Stimulated activated CD8-positive, alpha-beta memory T cell treated with anti-CD3 and anti-CD28 coated beads, Interleukin-7, amount 100 ng/mL, for 48 hours (primary cell): ENCODE results near the gene ZSCAN20.
"Not testable (repeated sequence)": the region's sequence is repeated elsewhere in the genome, so short reads cannot be mapped to it uniquely, and the experiment has no call there.

Experiments used
- DNase-seq, 2 donors: peaks; one replicate each; pipeline ENCODE4 v3.0.0-alpha.2; 2020; ENCODE audit warnings: low read depth in 1 of 2; ENCODE audit errors: extremely low read depth in 1 of 2

ZSCAN20 gene

DNA sequence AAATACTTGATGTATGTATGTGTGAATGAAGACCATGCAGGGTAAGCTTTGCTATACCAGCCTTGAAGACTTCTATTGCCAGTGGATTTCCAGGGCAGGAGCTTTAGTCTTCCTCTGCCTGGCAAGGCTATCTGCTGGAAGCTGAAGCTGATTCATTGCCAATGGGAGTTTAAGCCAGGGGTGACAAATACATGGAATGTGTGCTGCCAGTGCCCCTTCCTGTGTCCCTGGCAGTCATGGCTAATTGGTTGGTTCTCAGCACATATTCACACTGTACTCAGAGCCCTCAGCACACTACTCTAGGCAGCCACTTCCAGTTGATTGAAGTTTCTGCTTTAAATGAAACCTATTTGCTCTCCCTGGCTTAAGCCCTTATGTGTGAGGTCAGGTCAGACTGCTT, 1.5 kb downstream of the ZSCAN20 start:
- no peak for DNase-seq

DNA sequence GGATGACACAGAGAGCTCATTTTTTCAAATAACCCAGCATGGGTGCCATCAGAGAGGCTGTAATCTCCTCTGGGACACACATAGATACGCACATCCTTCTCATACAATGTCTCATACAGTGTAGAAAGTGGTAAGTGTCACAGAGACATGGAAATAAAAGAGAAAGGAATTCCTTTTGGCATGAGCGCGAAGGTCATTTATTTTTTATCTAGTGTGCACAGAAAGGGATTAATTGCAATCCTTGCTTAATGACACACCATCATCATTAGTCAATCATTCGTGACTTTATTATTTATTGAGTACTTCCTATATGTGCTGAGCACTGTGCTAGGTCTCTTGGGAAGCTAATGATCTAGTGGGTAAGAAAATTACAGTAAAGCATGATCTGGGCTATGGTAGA, 5.0 kb downstream of the ZSCAN20 start:
- DNase-seq = no peak

DNA sequence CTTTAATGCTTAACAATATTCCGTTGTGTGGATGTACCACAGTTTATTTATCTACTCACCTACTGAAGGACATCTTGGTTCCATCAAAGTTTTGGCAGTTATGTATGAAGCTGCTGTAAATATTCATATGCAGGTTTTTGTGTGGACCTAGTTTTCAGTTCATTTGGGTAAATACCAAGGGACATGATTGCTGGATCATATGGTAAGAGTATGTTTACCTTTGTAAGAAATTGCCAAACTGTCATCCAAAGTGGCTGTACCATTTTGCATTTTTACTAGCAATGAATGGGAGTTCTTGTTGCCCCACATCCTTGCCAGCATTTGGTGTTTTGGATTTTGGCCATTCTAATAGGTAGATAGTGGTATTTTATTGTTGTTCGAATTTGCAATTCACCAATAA, 10.0 kb downstream of the ZSCAN20 start:
- no peak for DNase-seq

DNA sequence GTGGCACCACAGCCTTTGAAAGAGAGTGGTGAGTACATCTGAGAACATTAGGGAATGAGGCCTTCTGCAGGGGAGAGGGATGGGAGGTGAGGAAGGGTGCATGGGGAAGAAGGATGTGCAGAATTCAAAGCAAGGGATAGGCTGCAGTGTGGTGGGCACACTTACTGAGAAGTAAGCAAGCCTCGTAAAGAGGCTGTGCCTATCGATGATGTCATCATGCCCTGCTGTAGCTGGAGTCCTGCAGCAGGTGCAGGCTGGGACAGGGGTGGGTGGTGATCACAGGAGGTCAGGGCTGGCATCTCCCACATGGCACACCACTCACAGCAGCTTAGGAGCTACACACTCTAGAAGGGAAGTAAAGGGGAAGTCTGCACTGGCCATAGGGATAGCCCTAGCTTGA, 16.2 kb downstream of the ZSCAN20 start:
- no peak for DNase-seq

DNA sequence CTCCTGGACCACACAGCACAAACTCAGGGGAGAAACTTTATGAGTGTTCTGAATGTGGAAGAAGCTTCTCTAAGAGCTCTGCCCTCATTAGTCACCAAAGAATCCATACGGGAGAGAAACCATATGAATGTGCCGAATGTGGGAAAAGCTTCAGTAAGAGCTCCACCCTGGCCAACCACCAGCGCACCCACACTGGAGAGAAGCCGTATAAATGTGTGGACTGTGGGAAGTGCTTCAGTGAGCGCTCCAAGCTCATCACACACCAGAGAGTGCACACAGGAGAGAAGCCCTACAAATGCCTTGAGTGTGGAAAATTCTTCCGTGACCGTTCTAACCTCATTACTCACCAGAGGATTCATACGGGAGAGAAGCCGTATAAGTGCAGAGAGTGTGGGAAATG, 22.5 kb downstream of the ZSCAN20 start:
- DNase-seq = no peak

DNA sequence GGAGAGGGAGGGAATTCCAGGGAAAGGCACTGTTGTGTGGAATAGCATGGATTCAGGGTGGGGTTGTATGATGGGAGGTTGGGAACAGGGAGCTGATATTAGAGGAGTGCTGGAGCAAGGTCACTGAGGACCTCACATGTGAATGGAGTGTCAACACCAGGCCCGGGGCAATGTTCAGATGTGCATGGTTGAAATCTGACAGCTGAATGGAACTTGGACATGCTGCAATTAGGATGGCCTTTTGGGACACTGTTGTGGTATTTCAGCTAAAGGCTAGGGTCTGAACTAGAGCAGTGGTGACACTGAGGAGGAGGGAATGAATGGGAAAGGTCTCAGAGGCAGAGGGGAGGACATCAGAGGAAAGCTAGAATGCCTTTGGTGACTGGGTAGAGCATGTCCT, 25.0 kb downstream of the ZSCAN20 start:
- DNase-seq = no peak

DNA sequence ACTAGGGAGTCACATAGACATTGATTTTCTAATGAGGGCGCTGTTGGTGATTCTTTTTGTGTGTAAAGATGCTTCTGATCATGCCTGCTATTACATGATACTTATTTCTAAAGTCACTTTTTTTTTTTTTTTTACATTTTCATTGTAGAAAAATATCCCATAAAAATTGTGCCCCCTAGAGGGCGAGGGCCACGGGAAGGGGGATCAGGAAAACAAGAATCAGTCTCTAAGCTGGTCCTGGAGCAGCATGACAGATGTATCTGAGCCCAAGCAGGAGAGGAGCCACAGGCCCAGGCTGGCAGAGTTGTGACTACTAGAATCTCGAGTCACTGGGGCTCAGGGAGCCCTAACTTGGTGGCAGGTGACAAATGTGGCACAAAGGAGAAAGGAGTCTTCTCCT, 28.1 kb downstream of the ZSCAN20 start:
- DNase-seq = no peak

DNA sequence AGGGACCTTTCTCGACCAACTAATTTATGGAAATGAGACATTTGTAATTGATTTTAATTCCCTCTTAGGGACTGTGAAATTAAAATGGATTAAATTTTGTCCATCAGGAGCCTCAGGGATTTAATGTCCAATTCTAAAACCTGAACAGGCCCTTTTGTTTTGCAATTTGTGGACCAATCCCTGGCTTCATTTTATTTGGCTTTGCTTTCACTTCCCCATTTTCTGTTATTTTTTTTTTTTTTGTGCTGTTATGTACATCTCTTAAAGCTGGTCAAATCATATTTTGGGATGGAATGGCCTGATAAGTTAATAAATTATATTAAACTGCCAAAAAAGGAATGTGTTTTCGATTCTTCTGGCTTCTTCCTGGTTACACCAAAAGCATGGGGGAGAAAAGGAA, 28.9 kb downstream of the ZSCAN20 start:
- no peak for DNase-seq

DNA sequence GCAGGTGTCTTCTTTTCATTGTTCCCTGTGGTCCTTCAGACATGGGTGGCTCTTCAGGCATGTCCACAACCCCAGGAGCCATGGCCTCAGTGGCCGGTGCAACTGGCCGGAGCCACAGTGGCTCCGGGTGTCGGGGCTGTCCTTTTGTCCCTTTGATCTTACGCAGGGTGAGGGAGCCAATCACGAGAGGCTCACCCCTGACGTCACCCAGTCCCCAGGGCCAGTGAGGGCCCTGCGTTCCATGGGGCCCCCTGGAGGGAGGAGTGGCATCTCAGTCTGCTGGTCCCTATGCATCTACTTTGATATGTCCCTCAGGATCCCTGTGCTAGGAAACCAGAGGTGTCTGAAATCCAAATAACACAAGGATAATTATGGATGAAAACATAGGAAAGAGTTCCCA, 29.3 kb downstream of the ZSCAN20 start:
- no peak for DNase-seq

DNA sequence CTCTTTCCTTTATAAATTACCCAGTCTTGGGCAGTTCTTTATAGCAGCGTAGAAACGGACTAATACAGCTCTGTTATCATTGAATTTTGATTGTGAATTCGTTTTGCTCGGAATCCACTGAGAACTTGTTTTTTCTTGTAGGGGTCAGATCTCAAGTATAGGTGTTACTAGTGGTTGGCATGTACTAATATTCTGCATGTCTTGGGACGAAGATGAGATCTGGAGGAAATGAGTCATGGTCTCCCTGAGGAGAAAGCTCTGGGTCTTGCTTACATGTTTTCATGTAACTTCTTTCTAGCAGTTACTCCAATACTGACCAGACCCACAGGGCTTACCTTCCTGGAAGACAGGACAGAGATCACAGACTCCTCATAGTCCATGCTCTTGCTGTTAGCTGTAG, 30.3 kb downstream of the ZSCAN20 start:
- no peak for DNase-seq

DNA sequence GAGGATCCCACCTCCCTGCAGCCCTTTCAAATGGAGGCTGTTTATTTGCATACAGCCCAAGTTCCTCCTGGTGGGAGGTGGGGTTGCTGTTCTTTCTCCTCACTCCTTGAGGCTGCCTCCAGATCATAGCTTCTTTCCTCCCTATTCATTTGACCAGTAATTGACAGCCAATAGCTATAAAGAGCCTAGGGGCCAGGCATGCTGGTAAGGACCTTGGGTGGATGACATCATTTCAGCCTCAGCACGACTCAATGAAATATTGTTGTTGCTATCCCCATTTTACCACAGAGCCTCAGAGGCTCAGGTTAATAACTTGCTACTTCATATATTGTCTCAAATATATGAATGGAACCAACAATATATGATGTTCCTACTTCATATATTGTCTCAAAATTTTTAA, 31.1 kb downstream of the ZSCAN20 start:
- no peak for DNase-seq

DNA sequence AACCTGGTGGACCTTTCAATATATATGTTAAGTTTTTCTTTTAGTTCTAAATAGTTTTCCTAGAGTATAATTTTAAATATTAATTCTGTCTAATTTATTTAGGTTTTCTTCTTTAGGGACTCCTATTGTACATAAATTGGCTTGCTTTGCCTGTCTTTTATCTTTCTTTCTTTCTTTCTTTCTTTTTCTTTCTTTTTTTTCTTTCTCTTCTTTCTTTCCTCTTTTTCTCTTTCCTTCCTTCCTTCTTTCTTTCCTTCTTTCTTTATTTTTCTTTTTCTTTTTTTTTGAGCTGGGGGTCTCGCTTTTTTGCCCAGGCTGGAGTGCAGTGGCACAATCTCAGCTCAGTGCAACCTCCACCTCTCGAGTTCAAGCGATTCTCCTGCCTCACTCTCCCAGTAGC, 35.2 kb downstream of the ZSCAN20 start:
- DNase-seq = no peak

DNA sequence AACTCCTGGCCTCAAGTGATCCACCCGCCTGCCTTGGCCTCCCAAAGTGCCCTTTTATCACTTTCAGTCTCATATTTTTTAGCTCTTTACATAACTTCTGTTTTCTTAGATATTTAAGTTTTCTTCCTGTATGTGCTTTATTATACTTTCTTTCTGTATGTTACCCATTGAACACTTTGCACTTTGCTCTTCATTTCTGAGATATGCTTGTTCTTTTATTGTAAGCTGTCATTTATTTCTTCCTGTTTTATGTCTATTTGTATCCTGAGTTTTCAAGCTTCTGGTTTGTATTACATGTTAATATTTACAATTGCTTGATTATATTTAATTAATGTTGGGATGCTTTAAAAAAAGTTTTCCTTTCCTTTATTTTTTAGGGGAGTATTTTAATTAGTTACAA, 35.7 kb downstream of the ZSCAN20 start:
- DNase-seq = no peak

DNA sequence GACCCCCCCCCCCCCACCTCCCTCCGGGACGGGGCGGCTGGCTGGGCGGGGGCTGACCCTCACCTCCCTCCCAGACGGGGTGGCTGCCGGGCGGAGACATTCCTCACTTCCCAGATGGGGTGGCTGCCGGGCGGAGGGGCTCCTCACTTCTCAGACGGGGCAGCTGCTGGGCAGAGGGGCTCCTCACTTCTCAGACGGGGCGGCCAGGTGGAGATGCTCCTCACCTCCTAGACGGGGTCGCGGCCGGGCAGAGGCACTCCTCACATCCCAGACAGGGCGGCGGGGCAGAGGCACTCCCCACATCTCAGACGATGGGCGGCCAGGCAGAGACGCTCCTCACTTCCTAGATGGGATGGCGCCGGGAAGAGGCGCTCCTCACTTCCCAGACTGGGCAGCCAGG, 36.8 kb downstream of the ZSCAN20 start:
- DNase-seq = not testable (repeated sequence)

DNA sequence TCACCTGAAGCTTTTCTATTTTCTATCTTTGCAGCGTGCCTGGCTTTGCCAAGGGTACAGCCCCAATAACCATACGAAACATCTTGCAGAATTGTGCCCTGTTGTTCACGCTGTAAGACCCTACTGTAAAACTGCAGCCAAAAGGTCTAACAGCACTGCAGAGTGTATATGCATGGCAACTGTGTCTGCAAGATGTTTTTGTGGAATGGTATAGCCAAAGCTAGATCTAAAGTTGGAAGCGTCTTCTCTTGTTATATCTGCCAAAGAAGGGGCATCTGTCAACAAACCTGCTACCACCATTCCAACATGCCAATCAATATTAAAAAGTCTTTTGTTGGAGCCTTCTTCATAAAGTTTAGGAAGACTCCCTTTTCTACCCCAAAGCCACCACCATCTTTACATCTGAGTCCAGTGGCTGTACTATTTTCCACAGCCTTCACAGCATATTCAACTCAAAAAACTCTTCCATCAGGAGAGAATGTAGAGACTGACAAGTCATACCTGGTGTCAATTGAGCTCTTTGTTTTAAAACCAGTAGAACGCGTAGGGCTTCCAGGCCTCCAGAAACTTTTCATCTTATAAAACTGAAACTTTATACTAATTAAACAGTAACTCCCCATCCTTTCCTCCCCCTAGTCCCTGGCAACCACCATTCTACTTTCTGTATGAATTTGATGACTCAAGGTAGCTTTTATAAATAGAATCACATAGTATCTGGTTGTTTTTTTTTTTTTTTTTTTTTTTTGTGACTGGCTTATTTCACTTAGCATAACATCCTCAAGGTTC, 40.0 kb downstream of the ZSCAN20 start:
- DNase-seq = no peak

DNA sequence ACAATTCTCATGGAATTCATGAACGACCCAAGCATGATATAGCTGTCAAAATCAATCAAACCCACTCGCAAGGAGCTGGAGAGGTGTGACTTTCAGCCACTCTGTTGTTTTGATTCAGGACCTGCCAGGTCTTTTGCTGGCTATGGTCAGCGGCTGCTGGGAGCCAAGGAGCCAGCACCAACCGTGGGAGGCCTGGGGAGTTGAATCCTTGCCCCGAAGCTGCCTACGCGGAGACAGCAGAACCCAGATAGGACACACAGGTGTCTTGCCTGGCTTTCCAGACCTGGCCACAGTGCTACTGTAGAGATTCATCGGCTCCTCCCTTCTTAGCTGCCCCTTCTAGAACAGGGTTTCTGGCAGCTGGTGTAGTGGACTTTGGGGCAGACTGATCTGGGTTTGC, 42.7 kb downstream of the ZSCAN20 start:
- DNase-seq = no peak

DNA sequence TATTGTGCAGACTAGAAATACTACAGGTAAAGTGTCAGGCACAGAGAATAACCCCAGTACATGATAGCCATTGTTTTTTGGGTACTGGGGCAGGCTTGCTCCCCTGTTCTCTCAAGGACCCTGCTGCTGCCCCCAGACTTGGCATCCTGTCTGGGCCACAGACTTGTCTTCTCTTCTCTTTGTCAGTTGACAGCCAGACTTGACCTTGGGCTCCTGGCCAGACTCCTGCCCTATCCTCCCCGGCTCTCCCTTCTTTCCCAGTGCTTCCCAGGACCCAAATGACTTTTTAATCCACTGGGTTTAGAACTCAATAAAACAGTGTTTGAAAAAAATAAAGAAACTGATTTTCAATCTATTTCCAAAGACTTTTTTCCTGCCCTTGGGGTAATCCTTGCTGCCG, 43.2 kb downstream of the ZSCAN20 start:
- DNase-seq = no peak

DNA sequence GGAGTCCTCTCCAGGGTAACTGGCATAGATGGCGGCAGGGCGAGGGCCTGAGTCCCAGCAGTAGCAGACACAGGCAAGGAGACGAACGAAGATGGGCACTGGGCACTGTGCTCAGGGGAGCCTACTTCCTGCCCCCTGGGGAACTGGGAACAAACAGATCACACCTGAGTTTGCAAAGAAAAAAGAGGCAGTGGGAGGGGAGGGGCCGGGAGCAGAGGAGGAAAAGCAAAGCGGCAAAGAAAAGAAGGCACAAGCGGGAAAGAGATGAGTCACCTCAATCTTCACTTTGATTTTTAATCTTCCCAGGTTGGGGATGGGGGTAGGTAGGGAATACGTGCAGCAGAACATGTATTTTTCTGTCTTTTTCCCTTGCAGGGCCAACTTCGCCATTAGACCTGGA, 44.0 kb downstream of the ZSCAN20 start:
- no peak for DNase-seq

DNA sequence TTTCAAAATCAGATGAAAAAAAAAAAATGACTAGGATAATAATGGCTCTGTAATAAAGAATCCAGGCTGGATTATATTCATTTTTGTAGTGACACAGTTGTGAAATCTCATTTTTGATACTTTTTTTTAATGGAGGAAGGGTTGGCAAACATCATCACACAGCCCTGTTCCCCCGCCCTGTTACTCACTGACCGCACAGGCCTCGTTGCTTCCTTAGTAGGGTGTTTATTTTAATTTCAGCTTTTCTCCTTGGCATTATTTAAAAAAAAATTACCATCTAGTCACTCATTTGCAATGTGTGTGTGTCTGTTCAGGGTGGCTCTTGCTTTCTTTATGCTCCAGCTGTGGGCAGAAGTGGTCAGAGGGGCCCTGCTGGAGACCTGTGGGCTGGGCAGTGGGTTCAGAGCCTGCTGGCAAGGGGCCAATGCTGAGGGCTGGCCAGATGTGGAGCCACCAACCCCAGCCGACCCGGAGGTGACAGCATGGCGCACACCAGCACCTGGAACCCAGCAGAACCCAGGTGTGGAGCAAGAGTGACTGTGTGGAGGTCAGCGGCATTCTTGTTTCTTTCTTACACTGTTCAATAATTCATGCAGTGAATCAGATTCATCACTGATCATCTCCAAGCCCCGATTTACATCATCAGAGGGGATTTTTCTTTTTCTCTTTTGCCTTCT, 44.6 kb downstream of the ZSCAN20 start:
- DNase-seq = no peak

DNA sequence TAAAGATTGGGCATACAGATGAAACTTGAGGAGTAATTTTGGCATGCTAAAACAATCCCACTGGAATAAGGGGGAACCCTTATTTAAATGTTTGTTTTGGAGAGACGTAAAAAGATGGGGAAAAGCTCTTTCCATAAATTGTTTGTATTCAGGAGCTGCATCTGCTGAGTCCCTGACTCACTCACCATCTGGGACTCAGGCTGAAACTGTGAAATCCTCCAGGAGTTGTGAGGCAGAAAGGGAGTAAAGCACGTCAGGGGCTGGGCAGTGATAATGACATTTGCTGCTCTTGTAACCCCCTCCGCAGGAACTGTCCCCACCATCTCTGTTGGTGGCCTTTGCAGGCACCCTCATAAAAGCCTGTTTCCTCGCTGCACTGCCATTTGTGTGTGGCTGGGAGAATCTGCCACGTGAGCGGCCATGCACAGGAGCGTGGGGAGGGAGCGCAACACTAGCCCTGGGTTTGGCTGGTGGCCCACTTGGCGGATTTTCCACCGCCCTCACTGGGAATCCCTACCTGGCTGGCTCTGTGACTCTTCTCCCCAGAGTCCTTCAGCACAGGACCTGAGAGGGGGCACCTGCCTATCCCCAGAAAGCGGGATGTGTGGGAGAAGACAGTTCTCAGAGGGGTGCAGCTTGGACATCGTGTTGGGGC, 45.3 kb downstream of the ZSCAN20 start:
- no peak for DNase-seq

DNA sequence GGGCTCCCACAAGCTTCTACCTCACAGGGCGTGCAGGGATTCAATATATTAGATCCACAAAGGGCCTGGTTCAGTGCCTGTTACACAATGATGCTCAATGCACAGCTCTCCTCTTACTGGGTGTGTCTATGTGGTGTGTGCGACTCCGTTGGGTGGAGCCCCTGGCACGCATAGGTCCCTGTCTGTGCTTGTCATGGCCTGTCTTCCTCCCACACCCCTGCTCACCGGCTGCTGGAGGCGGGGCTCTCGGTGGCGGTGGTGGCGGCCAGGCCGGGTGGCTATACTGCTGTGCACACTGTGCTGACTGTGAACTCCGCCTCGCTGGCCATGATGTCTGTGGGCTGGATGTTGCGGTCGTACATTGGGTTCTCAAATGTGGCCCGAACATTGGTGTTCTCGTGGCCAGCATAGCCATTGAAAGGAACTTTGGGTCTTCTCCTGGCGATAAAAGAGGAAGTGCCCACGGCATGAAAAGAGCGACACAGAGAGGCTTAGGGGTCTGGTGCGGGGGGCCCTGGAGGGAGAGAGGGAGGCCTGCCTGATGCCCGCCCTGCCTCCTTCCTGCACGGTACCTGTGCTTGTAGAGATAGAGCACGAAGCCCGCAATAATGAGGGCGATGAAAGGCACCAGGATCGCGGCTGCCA, 46.9 kb downstream of the ZSCAN20 start:
- no peak for DNase-seq

DNA sequence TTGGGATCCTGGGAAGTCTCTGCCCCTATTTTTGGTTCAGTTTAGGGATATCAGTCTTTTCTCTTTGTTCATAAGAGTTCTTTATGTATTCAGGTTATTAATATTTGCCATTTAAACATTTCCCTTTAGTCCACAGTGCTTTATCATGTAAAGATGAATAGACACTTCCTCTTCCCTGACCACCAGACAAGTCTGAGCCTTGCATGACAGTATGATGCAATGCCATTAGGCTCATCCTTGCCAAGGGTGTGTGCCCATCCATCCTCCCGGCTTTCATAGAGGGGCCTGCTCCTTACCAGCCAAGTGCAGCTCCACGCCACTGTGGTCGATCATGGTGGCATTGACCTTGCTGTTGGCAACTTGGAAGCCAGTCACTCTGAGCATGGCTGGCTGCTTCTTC, 52.1 kb downstream of the ZSCAN20 start:
- DNase-seq = no peak
